ENCODE results near the gene LVRN. TPM values are rescaled to one million over a fixed set of nuclear protein-coding genes. Genes with fewer than 3 reads are reported as not detected.

Gene LVRN
- total RNA-seq, 1 experiment from 2014 or later = 0.09 TPM

DNA sequence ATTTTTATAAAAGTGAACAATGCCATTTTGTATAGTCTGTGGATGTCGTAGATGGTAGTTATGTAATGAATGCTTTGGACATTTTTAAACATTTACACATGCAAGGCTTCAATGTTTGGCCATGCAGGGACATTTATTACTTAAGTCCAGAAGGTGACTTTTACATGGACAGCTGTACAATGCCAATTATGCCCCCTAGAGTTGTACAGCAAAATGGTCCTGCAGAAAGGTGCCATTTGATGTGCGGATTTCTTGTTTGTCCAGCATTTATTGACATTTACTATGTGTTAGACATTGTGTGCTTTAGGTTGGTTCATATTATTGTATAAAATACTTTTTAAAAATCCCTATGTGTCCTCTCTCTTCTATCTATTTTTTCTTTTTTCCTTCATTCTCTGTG, 100.1 kb downstream of the LVRN start:
- Histone ChIP-seq H4K20me1 (ENCODE audit: control insufficient read depth, insufficient read depth, insufficient read length) (no peaks in the 10 kb centered on the region), H2AK5ac (ENCODE audit: insufficient read length, low read length) (no peak overlapping the region), H4K8ac (replicated peaks; ENCODE audit: insufficient read length, low read depth, low read length) (no peak overlapping the region), H3K14ac (ENCODE audit: insufficient read depth, low read length) (no peak overlapping the region), H3K56ac (ENCODE audit: insufficient read length, low read depth, low read length) (no peak overlapping the region), H3K23ac (ENCODE audit: insufficient read length, low read depth, low read length) (no peak overlapping the region), H2AFZ (ENCODE audit: low read length) (no peak overlapping the region), H3K79me1 (ENCODE audit: insufficient read depth, low read depth, low read length, poor library complexity, severe bottlenecking) (no peaks in the 10 kb centered on the region), H3K27ac (ENCODE audit: insufficient read length, low read depth, low read length) (no peak overlapping the region), H2BK12ac (ENCODE audit: insufficient read length, low read depth, low read length) (no peak overlapping the region), H3T11ph (ENCODE audit: low read length) (no peak overlapping the region), H3K23me2 (ENCODE audit: insufficient read length, low read depth, low read length, poor library complexity, severe bottlenecking) (no peaks in the 10 kb centered on the region), H2BK20ac (ENCODE audit: low read depth, low read length, poor library complexity, severe bottlenecking) (no peak overlapping the region), H3K9me3 (ENCODE audit: control insufficient read depth, low read depth, low read length) (no peaks in the 10 kb centered on the region), H4K91ac (ENCODE audit: insufficient read length, low read depth, low read length) (no peak overlapping the region), H3K4me1 (ENCODE audit: insufficient read depth, low read length) (no peaks in the 10 kb centered on the region), H2BK5ac (ENCODE audit: insufficient read length, low read length) (no peak overlapping the region), H3K18ac (ENCODE audit: insufficient read length, low read depth, low read length) (no peak overlapping the region), H3K27me3 (ENCODE audit: insufficient read depth, low read length) (no peaks in the 10 kb centered on the region), H3K79me2 (ENCODE audit: insufficient read depth, low read length) (no peaks in the 10 kb centered on the region), H2BK15ac (ENCODE audit: low read depth, low read length) (no peak overlapping the region), H4K5ac (ENCODE audit: insufficient read length, low read depth, low read length) (no peak overlapping the region), H3K4ac (ENCODE audit: low read depth, low read length) (no peak overlapping the region), H3K9ac (ENCODE audit: extremely low read depth, insufficient read length, low read length) (no peak overlapping the region), H2BK120ac (ENCODE audit: low read depth, low read length, poor library complexity, severe bottlenecking) (no peak overlapping the region), H3K4me2 (ENCODE audit: insufficient read depth, insufficient read length, low read length) (no peak overlapping the region)
- Mint-ChIP-seq H3K27me3 (ENCODE audit: low read depth) (no peaks in the 10 kb centered on the region; the same call in 1 of the 2 replicates), H3K36me3 (ENCODE audit: insufficient read depth in 1 of 3, low read depth in 3 of 3) (no peaks in the 10 kb centered on the region), H3K4me1 (peaks cover 3 to 6% of the 10 kb centered on the region in 2 experiments; a peak in 3 of 4 replicates), H3K9me3 (no peaks in the 10 kb centered on the region), H3K27ac (no peak overlapping the region), H3K4me3 (no peak overlapping the region)
- TF ChIP-seq, protein P1, sequence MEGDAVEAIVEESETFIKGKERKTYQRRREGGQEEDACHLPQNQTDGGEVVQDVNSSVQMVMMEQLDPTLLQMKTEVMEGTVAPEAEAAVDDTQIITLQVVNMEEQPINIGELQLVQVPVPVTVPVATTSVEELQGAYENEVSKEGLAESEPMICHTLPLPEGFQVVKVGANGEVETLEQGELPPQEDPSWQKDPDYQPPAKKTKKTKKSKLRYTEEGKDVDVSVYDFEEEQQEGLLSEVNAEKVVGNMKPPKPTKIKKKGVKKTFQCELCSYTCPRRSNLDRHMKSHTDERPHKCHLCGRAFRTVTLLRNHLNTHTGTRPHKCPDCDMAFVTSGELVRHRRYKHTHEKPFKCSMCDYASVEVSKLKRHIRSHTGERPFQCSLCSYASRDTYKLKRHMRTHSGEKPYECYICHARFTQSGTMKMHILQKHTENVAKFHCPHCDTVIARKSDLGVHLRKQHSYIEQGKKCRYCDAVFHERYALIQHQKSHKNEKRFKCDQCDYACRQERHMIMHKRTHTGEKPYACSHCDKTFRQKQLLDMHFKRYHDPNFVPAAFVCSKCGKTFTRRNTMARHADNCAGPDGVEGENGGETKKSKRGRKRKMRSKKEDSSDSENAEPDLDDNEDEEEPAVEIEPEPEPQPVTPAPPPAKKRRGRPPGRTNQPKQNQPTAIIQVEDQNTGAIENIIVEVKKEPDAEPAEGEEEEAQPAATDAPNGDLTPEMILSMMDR (conservative IDR thresholded peaks at IDR 0.05) = no peak
- DNase-seq = no peak
- no CpG with 5 or more reads among the region's 2 CpGs for WGBS (ENCODE audit: extremely low coverage, insufficient read length, low lambda C conversion rate)

Data from H9 (cell line).